ENCODE measurements around the gene UNKL. TPM values are rescaled to one million over a fixed set of nuclear protein-coding genes. Genes with fewer than 3 reads are reported as not detected.

UNKL gene
- total RNA-seq, 1 experiment from 2014 or later, result 32.0 TPM

DNA sequence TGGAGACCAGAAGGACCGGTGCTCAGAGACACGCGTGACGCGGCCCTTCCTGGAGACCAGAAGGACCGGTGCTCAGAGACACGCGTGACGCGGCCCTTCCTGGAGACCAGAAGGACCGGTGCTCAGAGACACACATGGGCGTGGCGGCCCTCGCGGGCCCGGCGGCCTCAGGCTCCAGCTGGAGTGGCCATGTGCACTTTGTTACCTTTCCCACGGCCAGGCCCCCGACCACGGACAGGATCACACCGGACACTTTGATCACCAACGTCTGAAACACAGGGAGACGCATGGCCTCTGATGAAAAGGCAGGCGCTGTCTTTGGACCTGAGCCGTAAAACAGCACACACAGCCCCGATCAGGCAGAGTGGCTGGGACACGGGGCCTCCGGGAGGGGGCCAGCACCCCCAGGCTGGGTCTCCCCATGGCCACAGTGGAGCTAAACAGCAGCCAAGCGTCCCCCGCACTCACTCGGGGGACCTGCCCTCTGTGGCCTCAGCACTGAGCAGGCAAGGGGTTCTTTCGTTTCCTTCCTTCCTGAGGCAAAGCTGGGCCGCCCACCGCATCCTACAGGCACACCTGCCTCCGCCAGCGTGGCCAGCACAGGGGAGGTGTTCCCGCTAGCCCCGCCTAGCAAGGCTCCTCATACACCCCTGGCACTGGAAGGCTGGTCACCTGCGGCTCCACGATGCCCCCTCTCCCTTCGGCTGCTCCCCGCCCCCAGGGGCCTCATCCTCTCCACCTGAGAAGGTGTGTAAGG lies 43.2 kb upstream of the UNKL start:
- Histone ChIP-seq H3K79me1 (ENCODE audit: insufficient read depth, low read depth, low read length, poor library complexity, severe bottlenecking) (no peaks in the 10 kb centered on the region), H3K14ac (ENCODE audit: insufficient read depth, low read length) (no peak overlapping the region), H4K8ac (replicated peaks; ENCODE audit: insufficient read length, low read depth, low read length) (no peak overlapping the region), H2BK12ac (ENCODE audit: insufficient read length, low read depth, low read length) (no peak overlapping the region), H4K5ac (ENCODE audit: insufficient read length, low read depth, low read length) (no peak overlapping the region), H3K18ac (ENCODE audit: insufficient read length, low read depth, low read length) (no peak overlapping the region), H3K23ac (ENCODE audit: insufficient read length, low read depth, low read length) (no peak overlapping the region), H3T11ph (ENCODE audit: low read length) (no peak overlapping the region), H4K91ac (ENCODE audit: insufficient read length, low read depth, low read length) (no peak overlapping the region), H3K4ac (ENCODE audit: low read depth, low read length) (no peak overlapping the region), H3K79me2 (ENCODE audit: insufficient read depth, low read length) (no peaks in the 10 kb centered on the region), H3K4me1 (ENCODE audit: insufficient read depth, low read length) (no peaks in the 10 kb centered on the region), H2BK120ac (ENCODE audit: low read depth, low read length, poor library complexity, severe bottlenecking) (no peak overlapping the region), H3K27me3 (ENCODE audit: insufficient read depth, low read length) (no peaks in the 10 kb centered on the region), H2BK15ac (ENCODE audit: low read depth, low read length) (no peak overlapping the region), H3K27ac (ENCODE audit: insufficient read length, low read depth, low read length) (no peak overlapping the region), H3K4me2 (ENCODE audit: insufficient read depth, insufficient read length, low read length) (no peak overlapping the region), H3K23me2 (ENCODE audit: insufficient read length, low read depth, low read length, poor library complexity, severe bottlenecking) (no peaks in the 10 kb centered on the region), H3K9me3 (ENCODE audit: control insufficient read depth, low read depth, low read length) (no peaks in the 10 kb centered on the region), H2BK20ac (ENCODE audit: low read depth, low read length, poor library complexity, severe bottlenecking) (no peak overlapping the region), H3K9ac (ENCODE audit: extremely low read depth, insufficient read length, low read length) (no peak overlapping the region), H4K20me1 (ENCODE audit: control insufficient read depth, insufficient read depth, insufficient read length) (no peaks in the 10 kb centered on the region), H2AK5ac (ENCODE audit: insufficient read length, low read length) (no peak overlapping the region), H2BK5ac (ENCODE audit: insufficient read length, low read length) (no peak overlapping the region), H2AFZ (ENCODE audit: low read length) (no peak overlapping the region), H3K56ac (ENCODE audit: insufficient read length, low read depth, low read length) (no peak overlapping the region)
- peaks cover 2 to 30% (median 23%) of the 10 kb centered on the region in 3 experiments; a peak in 5 of 7 replicates for H3K36me3 Mint-ChIP-seq (ENCODE audit: insufficient read depth in 1 of 3, low read depth in 3 of 3)
- WGBS (ENCODE audit: extremely low coverage, insufficient read length, low lambda C conversion rate), result no CpG with 5 or more reads among the region's 42 CpGs
- TF ChIP-seq CTCF (conservative IDR thresholded peaks at IDR 0.05), result no peak
- no peak overlapping the region for H3K4me3 Mint-ChIP-seq
- no peaks in the 10 kb centered on the region for H3K9me3 Mint-ChIP-seq
- H3K27me3 Mint-ChIP-seq (ENCODE audit: low read depth), result no peaks in the 10 kb centered on the region
- H3K4me1 Mint-ChIP-seq, result no peaks in the 10 kb centered on the region
- no peak for DNase-seq
- H3K27ac Mint-ChIP-seq, result no peak overlapping the region
